Mesothelial cell of epicardium (in vitro differentiated cells): Measurements from ENCODE around the gene PAPSS1. TPM values are rescaled to one million over a fixed set of nuclear protein-coding genes. Genes with fewer than 3 reads are reported as not detected.
"Not testable (repeated sequence)": the region's sequence is repeated elsewhere in the genome, so short reads cannot be mapped to it uniquely, and the experiment has no call there.

Experiments
- DNase-seq, 2 experiments: peaks; one replicate each; pipeline ENCODE4 v3.0.0; 2021; ENCODE audit warnings: low spot score in 2 of 2; ENCODE audit not compliant: unreplicated experiment in 2 of 2
- H3K27ac Mint-ChIP-seq: 2 replicates; pipeline ENCODE4 v1.8.0; 2021; ENCODE audit warnings: mixed read lengths
- H3K27me3 Mint-ChIP-seq: 2 replicates; pipeline ENCODE4 v1.8.0; 2021; ENCODE audit warnings: low read depth, mixed read lengths
- H3K36me3 Mint-ChIP-seq: 2 replicates; pipeline ENCODE4 v1.8.0; 2021; ENCODE audit warnings: mixed read lengths
- H3K4me1 Mint-ChIP-seq: 2 replicates; pipeline ENCODE4 v1.8.0; 2021; ENCODE audit warnings: mixed read lengths
- H3K4me3 Mint-ChIP-seq: 2 replicates; pipeline ENCODE4 v1.8.0; 2021; ENCODE audit warnings: mild to moderate bottlenecking, moderate library complexity, mixed read lengths
- H3K9me3 Mint-ChIP-seq: 2 replicates; pipeline ENCODE4 v1.8.0; 2021; ENCODE audit warnings: mixed read lengths
- total RNA-seq: library from RNA; stranded (reverse); gene quantifications from 3 replicates; pipeline ENCODE4 v1.2.1, GENCODE V29; 2021
- TF ChIP-seq, protein P1 (sequence below): fragments of 200-600 bp; sonication (generic); IDR thresholded peaks from one replicate; pipeline ENCODE4 v1.5.0; 2021; ENCODE audit warnings: antibody characterized with exemption; ENCODE audit not compliant: unreplicated experiment

Gene PAPSS1
- total RNA-seq, 1 donor from 2014 or later = 76.1 TPM

DNA sequence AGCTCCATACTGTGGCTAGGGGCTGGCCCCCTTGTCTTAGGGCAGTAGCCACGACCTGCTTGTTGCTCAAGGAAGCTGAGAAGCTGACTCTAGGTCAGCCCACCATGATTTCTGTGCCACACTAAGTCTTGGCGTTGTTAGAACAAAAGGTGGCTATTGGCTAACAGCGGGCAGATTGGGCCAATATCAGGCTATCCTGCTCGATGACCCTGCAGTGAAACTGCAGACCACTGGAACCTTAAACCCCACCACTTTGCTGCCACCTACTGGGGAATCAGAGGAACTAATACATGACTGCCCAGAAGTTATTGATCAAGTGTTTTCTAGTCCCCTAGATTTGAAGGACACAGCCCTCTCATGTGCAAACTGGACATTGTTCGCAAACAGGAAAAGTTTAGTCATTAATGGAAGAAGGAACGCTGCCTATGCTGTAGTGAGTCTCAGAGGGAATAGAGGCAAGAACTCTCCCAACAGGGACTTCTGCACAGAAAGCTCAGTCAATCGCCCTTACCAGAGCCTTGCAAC lies 17.0 kb upstream of the PAPSS1 start:
- no peak for DNase-seq
- no peaks in the 10 kb centered on the region for H3K36me3 Mint-ChIP-seq
- no peak overlapping the region for H3K4me3 Mint-ChIP-seq

DNA sequence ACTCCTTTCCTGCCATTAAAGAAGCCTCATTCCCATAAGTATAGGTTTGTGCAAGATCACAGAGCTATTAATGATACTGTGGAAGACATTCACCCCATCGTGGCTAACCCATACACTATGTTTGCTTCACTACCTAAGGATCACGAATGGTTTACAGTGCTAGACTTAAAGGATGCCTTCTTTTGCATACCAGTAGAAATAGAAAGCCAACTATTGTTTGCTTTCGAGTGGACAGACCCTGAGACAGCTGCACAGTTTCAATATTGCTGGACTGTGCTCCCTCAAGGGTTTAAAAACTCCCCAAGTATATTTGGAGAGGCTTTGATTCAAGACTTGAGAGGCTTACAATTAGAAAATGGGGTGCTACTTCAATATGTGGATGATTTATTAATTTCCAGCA lies 16.0 kb upstream of the PAPSS1 start:
- H3K4me3 Mint-ChIP-seq = no peak overlapping the region
- no peaks in the 10 kb centered on the region for H3K36me3 Mint-ChIP-seq
- H3K9me3 Mint-ChIP-seq = no peaks in the 10 kb centered on the region
- no peaks in the 10 kb centered on the region for H3K27me3 Mint-ChIP-seq
- H3K4me1 Mint-ChIP-seq = peaks cover 55% of the 10 kb centered on the region
- TF ChIP-seq, protein P1, sequence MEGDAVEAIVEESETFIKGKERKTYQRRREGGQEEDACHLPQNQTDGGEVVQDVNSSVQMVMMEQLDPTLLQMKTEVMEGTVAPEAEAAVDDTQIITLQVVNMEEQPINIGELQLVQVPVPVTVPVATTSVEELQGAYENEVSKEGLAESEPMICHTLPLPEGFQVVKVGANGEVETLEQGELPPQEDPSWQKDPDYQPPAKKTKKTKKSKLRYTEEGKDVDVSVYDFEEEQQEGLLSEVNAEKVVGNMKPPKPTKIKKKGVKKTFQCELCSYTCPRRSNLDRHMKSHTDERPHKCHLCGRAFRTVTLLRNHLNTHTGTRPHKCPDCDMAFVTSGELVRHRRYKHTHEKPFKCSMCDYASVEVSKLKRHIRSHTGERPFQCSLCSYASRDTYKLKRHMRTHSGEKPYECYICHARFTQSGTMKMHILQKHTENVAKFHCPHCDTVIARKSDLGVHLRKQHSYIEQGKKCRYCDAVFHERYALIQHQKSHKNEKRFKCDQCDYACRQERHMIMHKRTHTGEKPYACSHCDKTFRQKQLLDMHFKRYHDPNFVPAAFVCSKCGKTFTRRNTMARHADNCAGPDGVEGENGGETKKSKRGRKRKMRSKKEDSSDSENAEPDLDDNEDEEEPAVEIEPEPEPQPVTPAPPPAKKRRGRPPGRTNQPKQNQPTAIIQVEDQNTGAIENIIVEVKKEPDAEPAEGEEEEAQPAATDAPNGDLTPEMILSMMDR = no peak
- DNase-seq = no peak
- H3K27ac Mint-ChIP-seq = peak overlapping the region; percentile 41

More for the DNA sequence above, 17.0 kb upstream of the PAPSS1 start:
- Mint-ChIP-seq H3K9me3 (no peaks in the 10 kb centered on the region), H3K27me3 (no peaks in the 10 kb centered on the region), H3K27ac (no peak overlapping the region), H3K4me1 (peaks cover 58% of the 10 kb centered on the region)
- TF ChIP-seq, protein P1 = peak; percentile 82

DNA sequence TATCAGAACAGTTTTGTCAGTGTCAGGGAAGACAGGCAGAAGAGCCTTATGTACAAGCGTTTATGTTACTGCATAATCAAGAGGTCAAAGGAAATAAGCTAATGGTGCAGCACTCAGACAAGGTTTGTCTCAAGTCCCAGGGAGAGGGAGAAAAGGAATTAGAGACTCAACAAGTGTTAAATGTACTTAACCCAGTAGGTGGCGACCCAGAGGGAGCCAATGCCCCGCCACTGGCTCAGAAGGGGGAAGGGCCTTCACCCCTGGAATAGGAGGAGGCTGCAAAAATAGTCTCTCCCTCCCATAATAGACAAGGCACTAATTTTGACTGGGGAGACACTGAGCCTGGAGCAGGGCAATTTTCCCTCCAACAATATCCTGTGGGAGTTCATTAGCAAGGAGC lies 14.1 kb upstream of the PAPSS1 start:
- no peak for DNase-seq
- Mint-ChIP-seq H3K27ac (peak overlapping the region; percentile 73), H3K27me3 (no peaks in the 10 kb centered on the region), H3K9me3 (no peaks in the 10 kb centered on the region), H3K4me1 (peaks cover 48% of the 10 kb centered on the region), H3K4me3 (no peak overlapping the region), H3K36me3 (no peaks in the 10 kb centered on the region)
- TF ChIP-seq, protein P1 = no peak

DNA sequence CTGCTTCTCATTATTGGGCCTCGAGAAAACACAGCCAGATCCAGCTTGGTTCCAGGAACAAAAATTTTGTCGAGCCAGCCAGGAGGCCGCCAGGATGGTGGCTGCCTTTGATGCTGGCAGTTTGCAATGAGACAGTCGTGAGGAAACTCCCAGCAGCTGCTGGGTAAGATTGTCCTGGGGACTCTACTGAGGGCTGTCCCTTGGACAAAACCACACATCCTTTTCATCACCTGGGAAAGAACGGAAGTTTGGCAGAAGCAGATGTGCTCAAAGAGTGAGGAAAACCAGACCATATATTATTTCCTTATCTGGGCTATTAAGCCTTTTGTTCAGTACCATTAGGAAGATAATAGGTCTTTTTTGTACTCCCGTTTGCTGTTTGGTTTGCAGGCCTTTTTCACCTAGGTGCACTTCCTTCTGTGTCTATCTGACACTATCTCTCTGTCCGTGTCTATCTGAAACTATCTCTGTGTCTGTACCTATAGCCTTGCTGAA lies 13.4 kb upstream of the PAPSS1 start:
- no peaks in the 10 kb centered on the region for H3K9me3 Mint-ChIP-seq
- no peak overlapping the region for H3K4me3 Mint-ChIP-seq
- TF ChIP-seq, protein P1 = no peak
- H3K36me3 Mint-ChIP-seq = no peaks in the 10 kb centered on the region
- H3K27me3 Mint-ChIP-seq = no peaks in the 10 kb centered on the region
- H3K4me1 Mint-ChIP-seq = peaks cover 54% of the 10 kb centered on the region
- H3K27ac Mint-ChIP-seq = peak overlapping the region; percentile 73
- DNase-seq = no peak

DNA sequence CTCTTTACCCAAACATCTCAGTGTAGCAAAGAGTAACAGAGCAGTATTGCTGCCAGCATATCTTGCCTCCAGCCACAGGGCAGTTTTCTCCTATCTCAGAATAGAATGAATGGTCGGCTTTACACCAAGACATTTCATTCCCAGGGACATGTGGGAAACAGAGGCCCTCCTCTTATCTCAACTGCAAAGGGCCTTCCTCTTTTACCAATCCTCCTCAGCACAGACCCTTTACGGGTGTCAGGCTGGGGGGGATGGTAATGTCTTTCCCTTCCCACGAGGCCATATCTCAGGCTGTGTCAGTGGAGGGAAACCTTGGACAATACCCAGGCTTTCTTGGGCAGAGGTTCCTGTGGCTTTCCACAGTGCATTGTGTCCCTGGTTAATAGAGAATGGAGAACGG lies 9.0 kb upstream of the PAPSS1 start:
- not testable (repeated sequence) for H3K9me3 Mint-ChIP-seq, H3K27ac Mint-ChIP-seq, DNase-seq, H3K36me3 Mint-ChIP-seq, H3K27me3 Mint-ChIP-seq, H3K4me3 Mint-ChIP-seq
- H3K4me1 Mint-ChIP-seq = peaks cover 32% of the 10 kb centered on the region

DNA sequence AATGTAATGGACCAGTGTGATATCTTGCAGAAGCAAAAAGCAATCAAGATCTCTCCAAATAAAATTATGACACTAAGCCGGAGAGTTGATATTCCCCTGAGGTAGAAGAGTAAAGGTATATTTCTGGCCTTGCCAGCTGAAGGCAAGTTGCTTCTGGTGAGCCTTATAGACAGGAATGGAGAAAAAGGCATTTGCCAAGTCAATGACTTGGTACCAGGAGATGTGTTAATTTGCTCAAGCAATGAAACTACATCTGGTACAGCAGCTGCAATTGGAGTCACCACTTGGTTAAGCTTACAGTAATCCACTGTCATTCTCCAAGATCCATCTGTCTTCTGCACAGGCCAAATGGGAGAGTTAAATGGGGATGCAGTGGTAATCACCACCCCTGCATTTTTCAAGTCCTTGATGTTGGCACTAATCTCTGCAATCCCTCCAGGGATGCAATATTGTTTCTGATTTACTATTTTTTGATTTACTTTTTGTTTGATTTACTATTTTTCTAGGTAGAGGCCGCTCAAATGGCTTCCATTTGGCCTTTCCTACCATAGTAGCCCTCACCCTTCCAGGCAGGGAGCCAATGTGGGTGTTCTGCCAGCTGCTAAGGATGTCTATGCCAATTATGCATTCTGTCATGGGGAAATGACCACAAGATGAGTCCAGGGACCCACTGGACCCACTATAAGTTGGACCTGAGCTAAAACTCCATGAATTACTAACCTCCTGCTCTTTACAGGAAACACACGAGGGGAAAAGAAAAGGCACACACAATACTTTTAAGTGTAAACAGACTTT lies 6.3 kb upstream of the PAPSS1 start:
- H3K27ac Mint-ChIP-seq, H3K27me3 Mint-ChIP-seq, H3K4me3 Mint-ChIP-seq, H3K9me3 Mint-ChIP-seq, DNase-seq, H3K36me3 Mint-ChIP-seq: not testable (repeated sequence)
- H3K4me1 Mint-ChIP-seq = peaks cover 21% of the 10 kb centered on the region
